HepG2 (cell line): ENCODE data around the gene BICRAL. TPM values are rescaled to one million over a fixed set of nuclear protein-coding genes. Genes with fewer than 3 reads are reported as not detected.

Source experiments
- CREB1 ChIP-seq, 2 experiments: fragments of 450-650 bp in 1 of 2; IDR thresholded peaks; 2 replicates each; pipeline ENCODE4 v1.6.1; 2016 to 2017; ENCODE audit warnings: control low read depth in 1 of 2, mild to moderate bottlenecking in 1 of 2, missing compliant biosample characterization in 1 of 2, missing genetic modification characterization in 1 of 2
- DRAP1 ChIP-seq: IDR thresholded peaks from 2 replicates; pipeline ENCODE4 v1.6.1; 2016; ENCODE audit warnings: missing genetic modification reagents, missing compliant biosample characterization
- ERF ChIP-seq: IDR thresholded peaks from 2 replicates; pipeline ENCODE4 v1.6.1; 2018; ENCODE audit warnings: missing biosample characterization, missing genetic modification reagents
- GMEB2 ChIP-seq: IDR thresholded peaks from 2 replicates; pipeline ENCODE4 v1.6.1; 2016; ENCODE audit warnings: missing biosample characterization, missing genetic modification reagents, low read depth
- HIC2 ChIP-seq: sonication (generic); formaldehyde crosslinking; IDR thresholded peaks from 2 replicates; pipeline ENCODE4 v1.9.0; 2022; ENCODE audit warnings: low read depth, missing genetic modification reagents
- HNRNPLL ChIP-seq: fragments of 200-400 bp; formaldehyde crosslinking; IDR thresholded peaks from 2 replicates; pipeline ENCODE4 v1.6.1; 2017; ENCODE audit warnings: mild to moderate bottlenecking, low read depth, low read length; ENCODE audit not compliant: poor library complexity, severe bottlenecking
- JUND ChIP-seq: sonication (generic); formaldehyde crosslinking; IDR thresholded peaks from 2 replicates; pipeline ENCODE4 v1.8.0; 2022; ENCODE audit warnings: mild to moderate bottlenecking, missing genetic modification reagents
- KLF15 ChIP-seq: sonication (generic); formaldehyde crosslinking; IDR thresholded peaks from 2 replicates; pipeline ENCODE4 v1.8.1; 2023; ENCODE audit warnings: borderline replicate concordance, mild to moderate bottlenecking, inconsistent platforms, missing genetic modification reagents, mixed read lengths
- LCORL ChIP-seq, 2 experiments: fragments of 450-650 bp in 1 of 2; sonication (generic) in 1 of 2; formaldehyde crosslinking in 1 of 2; IDR thresholded peaks; 2 replicates each; pipeline versions ENCODE4 v1.5.0 to v1.6.1; 2017 to 2020; ENCODE audit warnings: antibody characterized with exemption in 1 of 2, missing genetic modification reagents in 1 of 2
- MLX ChIP-seq: IDR thresholded peaks from 2 replicates; pipeline ENCODE4 v1.6.1; 2016
- NR2F2 ChIP-seq: IDR thresholded peaks from 2 replicates; pipeline ENCODE4 v1.6.1; 2012; ENCODE audit warnings: low read depth, inconsistent platforms, borderline replicate concordance
- PCBP1 ChIP-seq: fragments of 200-400 bp; formaldehyde crosslinking; IDR thresholded peaks from 2 replicates; pipeline ENCODE4 v1.6.1; 2017; ENCODE audit warnings: mild to moderate bottlenecking, low read depth, low read length, borderline replicate concordance
- POLR2AphosphoS5 ChIP-seq: IDR thresholded peaks from 2 replicates; pipeline ENCODE4 v1.6.1; 2012; ENCODE audit warnings: low read depth, low read length
- SNAI1 ChIP-seq: sonication (generic); formaldehyde crosslinking; IDR thresholded peaks from 2 replicates; pipeline ENCODE4 v1.5.0; 2020; ENCODE audit warnings: mild to moderate bottlenecking, missing genetic modification reagents, borderline replicate concordance
- ZBTB14 ChIP-seq: sonication (generic); formaldehyde crosslinking; IDR thresholded peaks from 2 replicates; pipeline ENCODE4 v1.4.0; 2020; ENCODE audit warnings: missing genetic modification reagents
- ZBTB42 ChIP-seq: sonication (generic); formaldehyde crosslinking; IDR thresholded peaks from 2 replicates; pipeline ENCODE4 v1.5.0; 2020; ENCODE audit warnings: mild to moderate bottlenecking, missing genetic modification reagents
- ZEB1 ChIP-seq: IDR thresholded peaks from 2 replicates; pipeline ENCODE4 v1.6.1; 2012; ENCODE audit warnings: mild to moderate bottlenecking, low read depth, inconsistent platforms; ENCODE audit not compliant: insufficient replicate concordance
- ZNF121 ChIP-seq: sonication (generic); formaldehyde crosslinking; IDR thresholded peaks from 2 replicates; pipeline ENCODE4 v1.5.0; 2020; ENCODE audit warnings: mild to moderate bottlenecking, missing genetic modification reagents
- ZNF556 ChIP-seq: sonication (generic); formaldehyde crosslinking; IDR thresholded peaks from 2 replicates; pipeline ENCODE4 v1.4.0; 2020; ENCODE audit warnings: mild to moderate bottlenecking, missing genetic modification reagents, borderline replicate concordance
- ZUFSP ChIP-seq: sonication (generic); formaldehyde crosslinking; IDR thresholded peaks from 2 replicates; pipeline ENCODE4 v1.9.0; 2021; ENCODE audit warnings: missing genetic modification reagents, mild to moderate bottlenecking, borderline replicate concordance
- polyA plus RNA-seq, 8 experiments: library from polyadenylated mRNA; depleted of rRNA in 3 of 8; stranded (reverse) in 7 of 8; unstranded in 1 of 8; fragments of >200 nt; fragmentation: Illumina TruSeq in 4 of 8; extraction: Trizol in 4 of 8; gene quantifications; 2 replicates each; pipeline versions ENCODE4 v1.2.1 to v1.2.3, GENCODE V29; 2011 to 2016; ENCODE audit warnings: low read depth in 4 of 8, missing spikeins in 1 of 8, mixed read lengths in 1 of 8; ENCODE audit not compliant: insufficient read depth in 1 of 8
- total RNA-seq, 5 experiments: library from RNA; depleted of rRNA; stranded (reverse); fragments of >200 nt; fragmentation: Illumina TruSeq; extraction: Trizol; gene quantifications; 2 replicates each; pipeline ENCODE4 v1.2.3, GENCODE V29; 2016; ENCODE audit warnings: low read depth in 1 of 5

BICRAL gene
- total and polyA plus RNA-seq, 2 of the 13 experiments (the other 11 are each of a cell fraction or from before 2014, with no cell fraction given) = 5.0 to 13.5 TPM

GRCh38 chr6:42781796-42782688 lies at the start of gene BICRAL (continued):
- peak; percentile 28; the same call in 1 of the 2 replicates for TF ChIP-seq ZBTB14 (CRISPR knock-in tag)
- no peak for TF ChIP-seq ZNF556 (CRISPR knock-in tag)
- no peak for TF ChIP-seq ZBTB42 (CRISPR knock-in tag)
- no peak for TF ChIP-seq SNAI1 (CRISPR knock-in tag)
- no peak for TF ChIP-seq ERF (CRISPR knock-in tag)
- peak; percentile 27 for TF ChIP-seq HNRNPLL
- TF ChIP-seq CREB1 (IDR thresholded peaks at IDR 0.05) = no peak
- TF ChIP-seq CREB1 (CRISPR knock-in tag; IDR thresholded peaks at IDR 0.05) = 0 out of 2 replicates have a peak, but pooled peaks have one; percentile 31
- TF ChIP-seq ZNF121 (CRISPR knock-in tag) = no peak
- TF ChIP-seq ZUFSP (CRISPR knock-in tag) = no peak
- no peak for TF ChIP-seq NR2F2
- no peak for TF ChIP-seq HIC2
- peak; percentile 0; the same call in 1 of the 2 replicates for TF ChIP-seq PCBP1
- TF ChIP-seq DRAP1 (CRISPR knock-in tag) = no peak
- TF ChIP-seq KLF15 = no peak
- no peak for TF ChIP-seq GMEB2
- no peak for TF ChIP-seq JUND (CRISPR knock-in tag)
- TF ChIP-seq LCORL (IDR thresholded peaks at IDR 0.05) = no peak
- 0 out of 2 replicates have a peak, but pooled peaks have one; percentile 27 for TF ChIP-seq LCORL (CRISPR knock-in tag; IDR thresholded peaks at IDR 0.05)
- no peak for TF ChIP-seq ZEB1
- TF ChIP-seq POLR2AphosphoS5 = peak; percentile 46
- TF ChIP-seq MLX = no peak
